NCI-H1930 (cell line): ENCODE measurements around the gene PIP5KL1.
"Not testable (repeated sequence)": the region's sequence is repeated elsewhere in the genome, so short reads cannot be mapped to it uniquely, and the experiment has no call there.

ENCODE experiments used
- DNase-seq, 2 experiments: peaks; one replicate each; lab custom pipeline; 2025; lab: John Stamatoyannopoulos, UW

Gene PIP5KL1

GRCh38 chr9:127893392-127893791, 37.2 kb downstream of the PIP5KL1 start:
- no peak for DNase-seq

GRCh38 chr9:127892831-127893230, 37.7 kb downstream of the PIP5KL1 start:
- no peak for DNase-seq

GRCh38 chr9:127890053-127890452, 40.5 kb downstream of the PIP5KL1 start:
- no peak for DNase-seq

GRCh38 chr9:127887792-127888191, 42.8 kb downstream of the PIP5KL1 start:
- DNase-seq, result no peak

GRCh38 chr9:127886401-127886972, 44.1 kb downstream of the PIP5KL1 start:
- DNase-seq, result no peak

GRCh38 chr9:127885508-127886281, 44.9 kb downstream of the PIP5KL1 start:
- no peak for DNase-seq

- DNase-seq, result no peak
Measured at GRCh38 chr9:127884976-127885490, 45.5 kb downstream of the PIP5KL1 start.

- DNase-seq, result no peak
Measured at GRCh38 chr9:127884427-127884911, 46.1 kb downstream of the PIP5KL1 start.

GRCh38 chr9:127883959-127884358, 46.6 kb downstream of the PIP5KL1 start:
- DNase-seq, result no peak

- not testable (repeated sequence) for DNase-seq
Measured at GRCh38 chr9:127881715-127882114, 48.9 kb downstream of the PIP5KL1 start.

- DNase-seq, result no peak
Measured at GRCh38 chr9:127880143-127880542, 50.4 kb downstream of the PIP5KL1 start.

GRCh38 chr9:127878652-127879390, 51.8 kb downstream of the PIP5KL1 start:
- no peak for DNase-seq

GRCh38 chr9:127878001-127878651, 52.5 kb downstream of the PIP5KL1 start:
- no peak for DNase-seq

GRCh38 chr9:127877566-127877998, 53.0 kb downstream of the PIP5KL1 start, which contains the start of gene AK1:
Gene AK1 (minus strand): TSS chr9:127877675. CDS start chr9:127874617, 3,058 bp downstream.
- DNase-seq, result peak; percentile 29 to 45

GRCh38 chr9:127876764-127877562, 53.6 kb downstream of the PIP5KL1 start:
- DNase-seq, result no peak

GRCh38 chr9:127876026-127876763, 54.4 kb downstream of the PIP5KL1 start:
- DNase-seq, result no peak

GRCh38 chr9:127875306-127875966, 55.1 kb downstream of the PIP5KL1 start:
- no peak for DNase-seq

GRCh38 chr9:127874301-127875221, 56.0 kb downstream of the PIP5KL1 start:
- DNase-seq, result no peak

- DNase-seq, result no peak
Measured at GRCh38 chr9:127873886-127874285, 56.7 kb downstream of the PIP5KL1 start.
